GM12878 (cell line): Measurements from ENCODE around the gene PRSS2. TPM values are rescaled to one million over a fixed set of nuclear protein-coding genes. Genes with fewer than 3 reads are reported as not detected.

ENCODE experiments used
- ATAC-seq: fragments of 200-7000 bp; cut with Tn5 transposase; 3 replicates; pipeline ENCODE4 v1.9.1; 2020; ENCODE audit warnings: mild to moderate bottlenecking, moderate library complexity
- BruUV-seq: library from RNA; stranded (reverse); fragments of 400-500 nt; replicated peaks from 2 replicates; lab custom pipeline; 2021; lab: Mats Ljungman, UMichigan
- CTCF ChIA-PET: fragments of 300-600 bp; sonication (Branson Sonifier 250); formaldehyde crosslinking; extraction: SDS; loops from one replicate; lab custom pipeline; 2021; ENCODE audit warnings: inconsistent platforms; lab: Yijun Ruan, JAX
- POLR2A ChIA-PET: fragments of 350-600 bp; formaldehyde crosslinking; extraction: SDS; loops from one replicate; lab custom pipeline; 2021; ENCODE audit warnings: inconsistent platforms; lab: Charles Lee
- RAD21 ChIA-PET: fragments of 300-600 bp; sonication (Branson Sonifier 250); formaldehyde crosslinking; loops from one replicate; lab custom pipeline; 2023; ENCODE audit warnings: antibody characterized with exemption; ENCODE audit not compliant: unreplicated experiment; lab: Charles Lee
- SMC1A ChIA-PET: fragments of 300-600 bp; sonication (Branson Sonifier 250); formaldehyde crosslinking; loops from one replicate; lab custom pipeline; 2023; ENCODE audit not compliant: unreplicated experiment, uncharacterized antibody; lab: Charles Lee
- DNase-seq: peaks from one replicate; pipeline ENCODE4 v3.0.0-alpha.2; 2011; ENCODE audit warnings: low read depth, low spot score
- FAIRE-seq: peaks from 3 replicates; lab custom pipeline; 2011; peaks lifted over from hg19 to GRCh38; lab: Jason Lieb, UNC
- H2AFZ ChIP-seq: 2 replicates; pipeline ENCODE4 v1.6.0; 2011; ENCODE audit warnings: low read depth, low read length, control low read depth; ENCODE audit not compliant: control insufficient read depth
- H3K27ac ChIP-seq: 2 replicates; pipeline ENCODE4 v1.5.1; 2011; ENCODE audit warnings: control low read depth; ENCODE audit not compliant: control insufficient read depth, insufficient read depth
- H3K27me3 ChIP-seq, 2 experiments: replicated peaks in 1 of 2; 2 replicates each; pipeline versions ENCODE4 v1.6.0 to v1.6.1; 2011; ENCODE audit warnings: low read length in 1 of 2; ENCODE audit not compliant: control insufficient read depth in 2 of 2, insufficient read depth in 2 of 2
- H3K36me3 ChIP-seq, 2 experiments: 2 replicates each; pipeline ENCODE4 v1.5.1; 2011; ENCODE audit warnings: low read length in 1 of 2; ENCODE audit not compliant: control insufficient read depth in 2 of 2, insufficient read depth in 2 of 2
- H3K4me1 ChIP-seq: 2 replicates; pipeline ENCODE4 v1.6.1; 2011; ENCODE audit warnings: mild to moderate bottlenecking, low read length, moderate library complexity, mixed read lengths; ENCODE audit not compliant: control insufficient read depth, insufficient read depth
- H3K4me2 ChIP-seq: 2 replicates; pipeline ENCODE4 v1.6.0; 2011; ENCODE audit warnings: control low read depth; ENCODE audit not compliant: control insufficient read depth, insufficient read depth
- H3K4me3 ChIP-seq: fragments of 200-600 bp; sonication (generic); 2 replicates; pipeline ENCODE4 v1.5.1; 2016
- H3K79me2 ChIP-seq: 2 replicates; pipeline ENCODE4 v1.6.0; 2011; ENCODE audit warnings: low read length; ENCODE audit not compliant: control insufficient read depth, insufficient read depth
- H3K9ac ChIP-seq: 2 replicates; pipeline ENCODE4 v1.8.0; 2011; ENCODE audit warnings: low read length, control low read depth, mixed read lengths; ENCODE audit not compliant: control insufficient read depth, insufficient read depth
- H3K9me3 ChIP-seq: replicated peaks from 3 replicates; pipeline ENCODE4 v1.5.1; 2011; ENCODE audit warnings: mild to moderate bottlenecking, low read length; ENCODE audit not compliant: control insufficient read depth, insufficient read depth
- H4K20me1 ChIP-seq: 2 replicates; pipeline ENCODE4 v1.6.0; 2011; ENCODE audit not compliant: control insufficient read depth, insufficient read depth
- CHD4 ChIP-seq: fragments of 200-600 bp; sonication (generic); IDR thresholded peaks from 2 replicates; pipeline ENCODE4 v1.6.1; 2016; ENCODE audit warnings: mild to moderate bottlenecking
- CREB1 ChIP-seq: IDR thresholded peaks from 2 replicates; pipeline ENCODE4 v1.6.1; 2012; ENCODE audit warnings: low read depth, mild to moderate bottlenecking, inconsistent platforms
- E2F4 ChIP-seq: IDR thresholded peaks from 2 replicates; pipeline ENCODE4 v1.6.1; 2012; ENCODE audit warnings: low read depth, low read length, improper control_type of control experiment
- LARP7 ChIP-seq: fragments of 450-650 bp; IDR thresholded peaks from 2 replicates; pipeline ENCODE4 v1.6.1; 2017; ENCODE audit warnings: mild to moderate bottlenecking
- MAX ChIP-seq: IDR thresholded peaks from 2 replicates; pipeline ENCODE4 v1.6.1; 2012; ENCODE audit warnings: low read depth, low read length, improper control_type of control experiment
- MYB ChIP-seq: fragments of 150-350 bp; IDR thresholded peaks from 2 replicates; pipeline ENCODE4 v1.6.1; 2014; ENCODE audit warnings: mild to moderate bottlenecking, low read depth, low read length, borderline replicate concordance
- NBN ChIP-seq: fragments of 450-650 bp; IDR thresholded peaks from 2 replicates; pipeline ENCODE4 v1.6.1; 2016
- PAX8 ChIP-seq: fragments of 450-650 bp; IDR thresholded peaks from 2 replicates; pipeline ENCODE4 v1.6.1; 2017; ENCODE audit warnings: mild to moderate bottlenecking, moderate library complexity
- POLR2AphosphoS5 ChIP-seq: IDR thresholded peaks from 2 replicates; pipeline ENCODE4 v1.6.1; 2011; ENCODE audit warnings: mild to moderate bottlenecking, low read length, inconsistent platforms
- SMAD1 ChIP-seq: fragments of 450-650 bp; IDR thresholded peaks from 2 replicates; pipeline ENCODE4 v1.6.1; 2018; ENCODE audit warnings: mild to moderate bottlenecking, low read depth; ENCODE audit not compliant: partially characterized antibody
- STAT3 ChIP-seq: IDR thresholded peaks from 2 replicates; pipeline ENCODE4 v1.6.1; 2011; ENCODE audit warnings: low read depth, low read length, improper control_type of control experiment
- TCF3 ChIP-seq: IDR thresholded peaks from 2 replicates; pipeline ENCODE4 v1.6.1; 2012; ENCODE audit warnings: low read depth, mild to moderate bottlenecking, low read length, borderline replicate concordance; ENCODE audit not compliant: insufficient read depth
- WRNIP1 ChIP-seq: IDR thresholded peaks from 2 replicates; pipeline ENCODE4 v1.6.1; 2011; ENCODE audit warnings: low read depth, low read length, improper control_type of control experiment, borderline replicate concordance
- ZBTB40 ChIP-seq: fragments of 450-650 bp; IDR thresholded peaks from 2 replicates; pipeline ENCODE4 v1.6.1; 2016; ENCODE audit warnings: mild to moderate bottlenecking, moderate library complexity, borderline replicate concordance
- ZNF687 ChIP-seq: fragments of 450-650 bp; IDR thresholded peaks from 2 replicates; pipeline ENCODE4 v1.6.1; 2017; ENCODE audit warnings: mild to moderate bottlenecking, moderate library complexity
- WGBS: methylation state at CpG from one replicate; pipeline ENCODE4 v1.1.6; 2016; ENCODE audit warnings: low lambda C conversion rate; ENCODE audit not compliant: insufficient replicate concordance, insufficient coverage; ENCODE audit errors: missing lambda C conversion rate; 5-methylcytosine and 5-hydroxymethylcytosine counted together
- in situ Hi-C: fragments of 300-500 bp; cut with MboI; formaldehyde crosslinking; loops from 9 replicates; pipeline ENCODE4 v1.14.3; 2018; ENCODE audit warnings: mixed read lengths
- intact Hi-C: fragments of 100-400 bp; cut with micrococcal nuclease; formaldehyde crosslinking; loops from one replicate; pipeline ENCODE4 v1.14.2; 2022; ENCODE audit not compliant: unreplicated experiment
- polyA plus RNA-seq, 11 experiments: library from polyadenylated mRNA; depleted of rRNA in 4 of 11; unstranded in 6 of 11; stranded (reverse) in 5 of 11; fragments of >200 nt; fragmentation: Nextera tagmentation in 4 of 11; fragmentation: Illumina TruSeq in 1 of 11; extraction: Ambion mirVana in 4 of 11; extraction: Trizol in 1 of 11; gene quantifications; 1 replicate in 1 of 11; 2 replicates in 10 of 11; pipeline versions ENCODE4 v1.2.1 to v1.2.3, GENCODE V29; 2011 to 2016; ENCODE audit warnings: inconsistent platforms in 2 of 11, missing spikeins in 2 of 11, low read depth in 1 of 11
- total RNA-seq, 4 experiments: library from RNA; depleted of rRNA in 3 of 4; stranded (reverse); fragments of >200 nt in 3 of 4; fragmentation: Illumina TruSeq in 1 of 4; extraction: Trizol in 1 of 4; gene quantifications; 2 replicates each; pipeline versions ENCODE4 v1.2.1 to v1.2.3, GENCODE V29; 2013 to 2021

The PRSS2 gene
- total and polyA plus RNA-seq, 10 of the 15 experiments (the other 5 are each of a cell fraction or from before 2014, with no cell fraction given): 0.21 to 28.8 (median 0.41) TPM; not detected in 7

- TF ChIP-seq SMAD1: no peak
- no peak for TF ChIP-seq NBN
- TF ChIP-seq POLR2AphosphoS5: no peak
- no peak for TF ChIP-seq LARP7
- no peak for TF ChIP-seq WRNIP1
- TF ChIP-seq E2F4: no peak
These were observed 18.7 kb downstream of the PRSS2 start (continued) for GRCh38 chr7:142789441-142789840.

GRCh38 chr7:142790056-142790455 lies 19.3 kb downstream of the PRSS2 start:
- Histone ChIP-seq H3K36me3 (no peaks in the 10 kb centered on the region), H3K27me3 (no peaks in the 10 kb centered on the region), H3K4me1 (no peaks in the 10 kb centered on the region), H3K27ac (no peak overlapping the region), H2AFZ (no peak overlapping the region), H3K9me3 (no peaks in the 10 kb centered on the region), H3K4me3 (no peak overlapping the region), H3K4me2 (no peak overlapping the region), H4K20me1 (no peaks in the 10 kb centered on the region), H3K9ac (no peak overlapping the region), H3K79me2 (no peaks in the 10 kb centered on the region)
- ChIA-PET POLR2A (interaction anchor here (2.6 to 16.4 kb wide), 2 partner anchors 10 to 18 kb away, joined by 9 to 325 read pairs; no protein-coding TSS in a partner anchor), SMC1A (interaction anchor here (1.0 to 24.6 kb wide), 4 partner anchors 10 to 136 kb away, joined by 3 to 786 read pairs (median 120); no protein-coding TSS in a partner anchor), RAD21 (interaction anchor here (1.0 to 20.4 kb wide), 6 partner anchors 6 to 205 kb away, joined by 3 to 813 read pairs (median 4); no protein-coding TSS in a partner anchor), CTCF (interaction anchor here (0.7 to 24.4 kb wide), 7 partner anchors 15 to 165 kb away, joined by 3 to 1055 read pairs (median 4); no protein-coding TSS in a partner anchor)
- 81% methylated on average over 3 of the region's 3 CpGs for WGBS
- FAIRE-seq (no peak), DNase-seq (no peak), ATAC-seq (no peak)
- BruUV-seq: no TSS peak
- intact Hi-C loops (no loop called here), in situ Hi-C loops (no loop called here)
- TF ChIP-seq ZNF687: no peak
- no peak for TF ChIP-seq TCF3
- TF ChIP-seq CHD4: no peak
- TF ChIP-seq MAX: no peak
- TF ChIP-seq CREB1: no peak
- TF ChIP-seq MYB: no peak
- no peak for TF ChIP-seq STAT3
- TF ChIP-seq ZBTB40: no peak
- no peak for TF ChIP-seq PAX8
